ENCODE measurements around the gene IFI35. TPM values are rescaled to one million over a fixed set of nuclear protein-coding genes. Genes with fewer than 3 reads are reported as not detected.

Gene IFI35
- total RNA-seq, 1 donor from 2014 or later = 60.5 TPM

GRCh38 chr17:43020030-43020621 lies 13.5 kb downstream of the IFI35 start:
- TF ChIP-seq CTCF (IDR thresholded peaks at IDR 0.05; ENCODE audit: insufficient read depth, low read depth, low read length) (no peak), EZH2 (IDR thresholded peaks at IDR 0.05; ENCODE audit: insufficient read depth, low read length) (no peak)
- Histone ChIP-seq H3K27me3 (ENCODE audit: insufficient read depth, low read length) (no peaks in the 10 kb centered on the region), H3K4me1 (ENCODE audit: insufficient read depth, low read length) (peaks cover 28% of the 10 kb centered on the region), H3K9ac (ENCODE audit: low read length) (no peak overlapping the region), H2AFZ (ENCODE audit: low read depth, low read length) (no peak overlapping the region), H3K4me2 (ENCODE audit: low read length) (peak overlapping the region; percentile 90), H3K27ac (ENCODE audit: low read depth, low read length) (no peak overlapping the region), H3K36me3 (ENCODE audit: insufficient read depth, low read length) (peaks cover 6% of the 10 kb centered on the region), H3K79me2 (ENCODE audit: insufficient read depth, low read length) (peaks cover 42% of the 10 kb centered on the region), H3K4me3 (ENCODE audit: insufficient read depth, low read depth, low read length) (no peak overlapping the region), H4K20me1 (ENCODE audit: insufficient read depth, low read length) (peaks cover 26% of the 10 kb centered on the region), H3K9me3 (ENCODE audit: insufficient read depth, low read depth, low read length) (no peaks in the 10 kb centered on the region)
- H3K27ac Mint-ChIP-seq (ENCODE audit: unreplicated experiment) = peak overlapping the region; percentile 77
- peak overlapping the region; percentile 97 for H3K4me3 Mint-ChIP-seq (ENCODE audit: unreplicated experiment)
- peaks cover 11% of the 10 kb centered on the region for H3K36me3 Mint-ChIP-seq (ENCODE audit: low read depth, unreplicated experiment)
- peaks cover 37% of the 10 kb centered on the region for H3K4me1 Mint-ChIP-seq (ENCODE audit: low read depth, unreplicated experiment)
- DNase-seq (ENCODE audit: low read depth) (no peak), FAIRE-seq (no peak)
- no peaks in the 10 kb centered on the region for H3K27me3 Mint-ChIP-seq (ENCODE audit: low read depth, unreplicated experiment)
- H3K9me3 Mint-ChIP-seq (ENCODE audit: unreplicated experiment) = no peaks in the 10 kb centered on the region

GRCh38 chr17:43020789-43021740 lies 14.5 kb downstream of the IFI35 start:
- Histone ChIP-seq H3K79me2 (ENCODE audit: insufficient read depth, low read length) (peaks cover 42% of the 10 kb centered on the region), H2AFZ (ENCODE audit: low read depth, low read length) (peak overlapping the region; percentile 93), H3K4me2 (ENCODE audit: low read length) (peak overlapping the region; percentile 90), H3K4me3 (ENCODE audit: insufficient read depth, low read depth, low read length) (peak overlapping the region; percentile 95), H3K9me3 (ENCODE audit: insufficient read depth, low read depth, low read length) (no peaks in the 10 kb centered on the region), H3K36me3 (ENCODE audit: insufficient read depth, low read length) (peaks cover 6% of the 10 kb centered on the region), H3K9ac (ENCODE audit: low read length) (peak overlapping the region; percentile 86), H3K27me3 (ENCODE audit: insufficient read depth, low read length) (no peaks in the 10 kb centered on the region), H3K4me1 (ENCODE audit: insufficient read depth, low read length) (peaks cover 31% of the 10 kb centered on the region), H3K27ac (ENCODE audit: low read depth, low read length) (peak overlapping the region; percentile 55), H4K20me1 (ENCODE audit: insufficient read depth, low read length) (peaks cover 22% of the 10 kb centered on the region)
- peaks cover 8% of the 10 kb centered on the region for H3K36me3 Mint-ChIP-seq (ENCODE audit: low read depth, unreplicated experiment)
- no peaks in the 10 kb centered on the region for H3K27me3 Mint-ChIP-seq (ENCODE audit: low read depth, unreplicated experiment)
- DNase-seq (ENCODE audit: low read depth) (peak; percentile 39), FAIRE-seq (no peak)
- H3K4me1 Mint-ChIP-seq (ENCODE audit: low read depth, unreplicated experiment) = peaks cover 28% of the 10 kb centered on the region
- peak overlapping the region; percentile 93 for H3K27ac Mint-ChIP-seq (ENCODE audit: unreplicated experiment)
- no peak for TF ChIP-seq EZH2 (IDR thresholded peaks at IDR 0.05; ENCODE audit: insufficient read depth, low read length)
- no peak for TF ChIP-seq CTCF (IDR thresholded peaks at IDR 0.05; ENCODE audit: insufficient read depth, low read depth, low read length)
- H3K4me3 Mint-ChIP-seq (ENCODE audit: unreplicated experiment) = peak overlapping the region; percentile 97
- H3K9me3 Mint-ChIP-seq (ENCODE audit: unreplicated experiment) = no peaks in the 10 kb centered on the region
